HepG2 (cell line): ENCODE results near the gene LRRC27. TPM values are rescaled to one million over a fixed set of nuclear protein-coding genes. Genes with fewer than 3 reads are reported as not detected.

Source experiments
- CREBL2 ChIP-seq: sonication (generic); formaldehyde crosslinking; IDR thresholded peaks from 2 replicates; pipeline ENCODE4 v1.8.1; 2023; ENCODE audit warnings: missing genetic modification reagents, mild to moderate bottlenecking, borderline replicate concordance
- FIP1L1 ChIP-seq: fragments of 200-400 bp; formaldehyde crosslinking; IDR thresholded peaks from 2 replicates; pipeline ENCODE4 v1.6.1; 2018; ENCODE audit warnings: low read depth, mild to moderate bottlenecking, low read length, moderate library complexity, borderline replicate concordance; ENCODE audit not compliant: insufficient read depth
- GTF2F1 ChIP-seq: fragments of 150-350 bp; IDR thresholded peaks from 2 replicates; pipeline ENCODE4 v1.6.1; 2014; ENCODE audit warnings: low read length
- JUND ChIP-seq: sonication (generic); formaldehyde crosslinking; IDR thresholded peaks from 2 replicates; pipeline ENCODE4 v1.8.0; 2022; ENCODE audit warnings: mild to moderate bottlenecking, missing genetic modification reagents
- KAT2B ChIP-seq: fragments of 150-350 bp; IDR thresholded peaks from 2 replicates; pipeline ENCODE4 v1.6.1; 2014; ENCODE audit warnings: low read depth, low read length, borderline replicate concordance
- MED8 ChIP-seq: sonication (generic); formaldehyde crosslinking; IDR thresholded peaks from 2 replicates; pipeline ENCODE4 v1.8.1; 2023; ENCODE audit warnings: mild to moderate bottlenecking, missing genetic modification reagents; ENCODE audit not compliant: insufficient replicate concordance
- MIER3 ChIP-seq: IDR thresholded peaks from 2 replicates; pipeline ENCODE4 v1.6.1; 2016; ENCODE audit warnings: missing compliant biosample characterization, borderline replicate concordance
- NBN ChIP-seq: fragments of 450-650 bp; conservative IDR thresholded peaks from 2 replicates; pipeline ENCODE4 v1.6.1; 2017
- SIN3A ChIP-seq: IDR thresholded peaks from 2 replicates; pipeline ENCODE4 v1.6.1; 2011; ENCODE audit warnings: low read depth, mild to moderate bottlenecking, control low read depth, low read length, borderline replicate concordance
- SSRP1 ChIP-seq: IDR thresholded peaks from 2 replicates; pipeline ENCODE4 v1.6.1; 2016; ENCODE audit warnings: control low read depth
- ZBTB20 ChIP-seq: sonication (generic); formaldehyde crosslinking; IDR thresholded peaks from 2 replicates; pipeline ENCODE4 v1.8.1; 2023; ENCODE audit warnings: missing genetic modification reagents, low read depth, mild to moderate bottlenecking, borderline replicate concordance
- ZBTB49 ChIP-seq: sonication (generic); formaldehyde crosslinking; IDR thresholded peaks from 2 replicates; pipeline ENCODE4 v1.4.0; 2020; ENCODE audit warnings: missing genetic modification reagents, borderline replicate concordance
- ZFP62 ChIP-seq: sonication (generic); formaldehyde crosslinking; IDR thresholded peaks from 2 replicates; pipeline ENCODE4 v1.4.0; 2020; ENCODE audit warnings: missing genetic modification reagents
- ZNF234 ChIP-seq: sonication (generic); formaldehyde crosslinking; conservative IDR thresholded peaks from 2 replicates; pipeline ENCODE4 v1.5.1; 2020; ENCODE audit warnings: mild to moderate bottlenecking, missing genetic modification reagents
- ZNF33B ChIP-seq: sonication (generic); formaldehyde crosslinking; IDR thresholded peaks from 2 replicates; pipeline ENCODE4 v1.5.1; 2020; ENCODE audit warnings: mild to moderate bottlenecking, missing genetic modification reagents
- ZNF501 ChIP-seq: sonication (generic); formaldehyde crosslinking; IDR thresholded peaks from 2 replicates; pipeline ENCODE4 v1.5.1; 2020; ENCODE audit warnings: mild to moderate bottlenecking, moderate library complexity, missing genetic modification reagents
- ZNF704 ChIP-seq: sonication (generic); formaldehyde crosslinking; IDR thresholded peaks from 2 replicates; pipeline ENCODE4 v1.8.1; 2023; ENCODE audit warnings: mild to moderate bottlenecking, inconsistent platforms, moderate library complexity, missing genetic modification reagents, borderline replicate concordance
- ZNF780A ChIP-seq: sonication (generic); formaldehyde crosslinking; IDR thresholded peaks from 2 replicates; pipeline ENCODE4 v1.8.0; 2022; ENCODE audit warnings: mild to moderate bottlenecking, missing genetic modification reagents, moderate library complexity
- ZNF816 ChIP-seq: sonication (generic); formaldehyde crosslinking; IDR thresholded peaks from 2 replicates; pipeline ENCODE4 v1.8.0; 2022; ENCODE audit warnings: missing genetic modification reagents, mild to moderate bottlenecking, borderline replicate concordance
- ZSCAN30 ChIP-seq: sonication (generic); formaldehyde crosslinking; IDR thresholded peaks from 2 replicates; pipeline ENCODE4 v1.5.0; 2020; ENCODE audit warnings: mild to moderate bottlenecking, missing genetic modification reagents
- polyA plus RNA-seq, 8 experiments: library from polyadenylated mRNA; depleted of rRNA in 3 of 8; stranded (reverse) in 7 of 8; unstranded in 1 of 8; fragments of >200 nt; fragmentation: Illumina TruSeq in 4 of 8; extraction: Trizol in 4 of 8; gene quantifications; 2 replicates each; pipeline versions ENCODE4 v1.2.1 to v1.2.3, GENCODE V29; 2011 to 2016; ENCODE audit warnings: low read depth in 4 of 8, missing spikeins in 1 of 8, mixed read lengths in 1 of 8; ENCODE audit not compliant: insufficient read depth in 1 of 8
- total RNA-seq, 5 experiments: library from RNA; depleted of rRNA; stranded (reverse); fragments of >200 nt; fragmentation: Illumina TruSeq; extraction: Trizol; gene quantifications; 2 replicates each; pipeline ENCODE4 v1.2.3, GENCODE V29; 2016; ENCODE audit warnings: low read depth in 1 of 5
- TF ChIP-seq, protein P1 (sequence below): sonication (generic); formaldehyde crosslinking; IDR thresholded peaks from 2 replicates; pipeline ENCODE4 v1.5.1; 2020; ENCODE audit warnings: missing genetic modification reagents, mild to moderate bottlenecking, borderline replicate concordance
- TF ChIP-seq, protein P2 (sequence below): sonication (generic); formaldehyde crosslinking; IDR thresholded peaks from 2 replicates; pipeline ENCODE4 v1.4.0; 2020; ENCODE audit warnings: missing genetic modification reagents

Gene LRRC27
- total and polyA plus RNA-seq, 2 of the 13 experiments (the other 11 are each of a cell fraction or from before 2014, with no cell fraction given), result 4.2 to 4.6 TPM

- TF ChIP-seq, protein P1, sequence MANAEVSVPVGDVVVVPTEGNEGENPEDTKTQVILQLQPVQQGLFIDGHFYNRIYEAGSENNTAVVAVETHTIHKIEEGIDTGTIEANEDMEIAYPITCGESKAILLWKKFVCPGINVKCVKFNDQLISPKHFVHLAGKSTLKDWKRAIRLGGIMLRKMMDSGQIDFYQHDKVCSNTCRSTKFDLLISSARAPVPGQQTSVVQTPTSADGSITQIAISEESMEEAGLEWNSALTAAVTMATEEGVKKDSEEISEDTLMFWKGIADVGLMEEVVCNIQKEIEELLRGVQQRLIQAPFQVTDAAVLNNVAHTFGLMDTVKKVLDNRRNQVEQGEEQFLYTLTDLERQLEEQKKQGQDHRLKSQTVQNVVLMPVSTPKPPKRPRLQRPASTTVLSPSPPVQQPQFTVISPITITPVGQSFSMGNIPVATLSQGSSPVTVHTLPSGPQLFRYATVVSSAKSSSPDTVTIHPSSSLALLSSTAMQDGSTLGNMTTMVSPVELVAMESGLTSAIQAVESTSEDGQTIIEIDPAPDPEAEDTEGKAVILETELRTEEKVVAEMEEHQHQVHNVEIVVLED (CRISPR knock-in tag), result no peak
- TF ChIP-seq SIN3A (peak; percentile 25; the same call in 1 of the 2 replicates), KAT2B (no peak), FIP1L1 (no peak), ZNF780A (no peak), ZNF33B (CRISPR knock-in tag) (no peak), NBN (no peak), ZBTB20 (CRISPR knock-in tag) (peak; percentile 59; the same call in 1 of the 2 replicates), ZFP62 (no peak), ZNF816 (CRISPR knock-in tag) (no peak), ZNF704 (0 out of 2 replicates have a peak, but pooled peaks have one; percentile 25), JUND (CRISPR knock-in tag) (no peak), ZNF501 (CRISPR knock-in tag) (peak; percentile 52; the same call in 1 of the 2 replicates), MED8 (no peak), GTF2F1 (no peak), CREBL2 (no peak), MIER3 (CRISPR knock-in tag) (no peak), SSRP1 (CRISPR knock-in tag) (no peak), ZBTB49 (CRISPR knock-in tag) (no peak), ZSCAN30 (no peak), ZNF234 (CRISPR knock-in tag) (no peak)
- TF ChIP-seq, protein P2, sequence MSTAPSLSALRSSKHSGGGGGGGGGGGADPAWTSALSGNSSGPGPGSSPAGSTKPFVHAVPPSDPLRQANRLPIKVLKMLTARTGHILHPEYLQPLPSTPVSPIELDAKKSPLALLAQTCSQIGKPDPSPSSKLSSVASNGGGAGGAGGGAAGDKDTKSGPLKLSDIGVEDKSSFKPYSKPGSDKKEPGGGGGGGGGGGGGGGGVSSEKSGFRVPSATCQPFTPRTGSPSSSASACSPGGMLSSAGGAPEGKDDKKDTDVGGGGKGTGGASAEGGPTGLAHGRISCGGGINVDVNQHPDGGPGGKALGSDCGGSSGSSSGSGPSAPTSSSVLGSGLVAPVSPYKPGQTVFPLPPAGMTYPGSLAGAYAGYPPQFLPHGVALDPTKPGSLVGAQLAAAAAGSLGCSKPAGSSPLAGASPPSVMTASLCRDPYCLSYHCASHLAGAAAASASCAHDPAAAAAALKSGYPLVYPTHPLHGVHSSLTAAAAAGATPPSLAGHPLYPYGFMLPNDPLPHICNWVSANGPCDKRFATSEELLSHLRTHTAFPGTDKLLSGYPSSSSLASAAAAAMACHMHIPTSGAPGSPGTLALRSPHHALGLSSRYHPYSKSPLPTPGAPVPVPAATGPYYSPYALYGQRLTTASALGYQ (CRISPR knock-in tag), result 0 out of 2 replicates have a peak, but pooled peaks have one; percentile 25
Observed at GRCh38 chr10:132395704-132396493, 63.9 kb downstream of the LRRC27 start (continued).
